GM23338 (cell line): ENCODE measurements around the gene VSTM2L. TPM values are rescaled to one million over a fixed set of nuclear protein-coding genes. Genes with fewer than 3 reads are reported as not detected.

Experiments used
- ATAC-seq: fragments of 200-7000 bp; cut with Tn5 transposase; 3 replicates; pipeline ENCODE4 v1.9.1; 2020
- DNase-seq: peaks from one replicate; pipeline ENCODE4 v3.0.0-alpha.2; 2015; ENCODE audit warnings: low spot score
- H2AFZ ChIP-seq: fragments of 200-600 bp; sonication (generic); 2 replicates; pipeline ENCODE4 v1.8.0; 2016; ENCODE audit warnings: antibody characterized with exemption, mild to moderate bottlenecking, moderate library complexity
- H3F3A ChIP-seq: fragments of 200-600 bp; sonication (generic); replicated peaks from 2 replicates; pipeline ENCODE4 v1.8.0; 2017; ENCODE audit warnings: antibody characterized with exemption, mixed run types, low read depth
- H3K27ac ChIP-seq: fragments of 200-600 bp; sonication (generic); 2 replicates; pipeline ENCODE4 v1.6.1; 2016; ENCODE audit warnings: low read depth
- H3K27me3 ChIP-seq: fragments of 200-600 bp; sonication (generic); 2 replicates; pipeline ENCODE4 v1.8.0; 2016; ENCODE audit warnings: mild to moderate bottlenecking, mixed run types, moderate library complexity; ENCODE audit not compliant: insufficient read depth
- H3K36me3 ChIP-seq: fragments of 200-600 bp; sonication (generic); 2 replicates; pipeline ENCODE4 v1.8.0; 2016; ENCODE audit warnings: mild to moderate bottlenecking; ENCODE audit not compliant: insufficient read depth
- H3K4me1 ChIP-seq: fragments of 200-600 bp; sonication (generic); 2 replicates; pipeline ENCODE4 v1.8.0; 2016; ENCODE audit warnings: mild to moderate bottlenecking, moderate library complexity; ENCODE audit not compliant: insufficient read depth
- H3K4me2 ChIP-seq: fragments of 200-600 bp; sonication (generic); 2 replicates; pipeline ENCODE4 v1.7.1; 2017; ENCODE audit warnings: mixed run types
- H3K4me3 ChIP-seq: fragments of 200-600 bp; sonication (generic); 2 replicates; pipeline ENCODE4 v1.6.1; 2016; ENCODE audit warnings: mixed run types
- H3K79me2 ChIP-seq: fragments of 200-600 bp; sonication (generic); replicated peaks from 2 replicates; pipeline ENCODE4 v1.8.0; 2017; ENCODE audit warnings: mild to moderate bottlenecking; ENCODE audit not compliant: insufficient read depth
- H3K9me2 ChIP-seq: fragments of 200-600 bp; sonication (generic); 2 replicates; pipeline ENCODE4 v1.8.0; 2017; ENCODE audit not compliant: insufficient read depth
- H4K20me1 ChIP-seq: fragments of 200-600 bp; sonication (generic); replicated peaks from 2 replicates; pipeline ENCODE4 v1.8.0; 2017; ENCODE audit warnings: mild to moderate bottlenecking; ENCODE audit not compliant: insufficient read depth
- H3K27ac Mint-ChIP-seq: 2 replicates; pipeline ENCODE4 v1.8.0; 2020; ENCODE audit warnings: inconsistent platforms, mild to moderate bottlenecking, moderate library complexity, mixed read lengths
- H3K27me3 Mint-ChIP-seq: 3 replicates; pipeline ENCODE4 v1.8.0; 2022; ENCODE audit warnings: low read depth, mild to moderate bottlenecking, moderate library complexity, mixed read lengths, inconsistent platforms; ENCODE audit not compliant: insufficient read depth, poor library complexity
- H3K36me3 Mint-ChIP-seq: 3 replicates; pipeline ENCODE4 v1.8.0; 2021; ENCODE audit warnings: low read depth, mild to moderate bottlenecking, inconsistent platforms, moderate library complexity, mixed read lengths
- H3K4me1 Mint-ChIP-seq: 3 replicates; pipeline ENCODE4 v1.8.0; 2020; ENCODE audit warnings: mild to moderate bottlenecking, inconsistent platforms, mixed read lengths
- H3K4me3 Mint-ChIP-seq: 3 replicates; pipeline ENCODE4 v1.8.0; 2021; ENCODE audit warnings: moderate library complexity, mild to moderate bottlenecking, inconsistent platforms, mixed read lengths
- H3K9me3 Mint-ChIP-seq: 3 replicates; pipeline ENCODE4 v1.8.0; 2020; ENCODE audit warnings: moderate library complexity, mild to moderate bottlenecking, inconsistent platforms, mixed read lengths
- CREB1 ChIP-seq: fragments of 250-450 bp; sonication (Bioruptor Pico); IDR thresholded peaks from 2 replicates; pipeline ENCODE4 v1.5.0; 2020; ENCODE audit warnings: low read depth, mild to moderate bottlenecking, moderate library complexity
- CTCF ChIP-seq, 2 experiments: fragments of 200-600 bp in 1 of 2; sonication (generic) in 1 of 2; conservative IDR thresholded peaks; 2 replicates each; pipeline versions ENCODE4 v1.5.1 to v1.6.1; 2016 to 2017; ENCODE audit warnings: antibody characterized with exemption in 2 of 2, low read depth in 2 of 2, mild to moderate bottlenecking in 2 of 2, moderate library complexity in 1 of 2
- ETS1 ChIP-seq: IDR thresholded peaks from 2 replicates; pipeline ENCODE4 v1.6.1; 2016; ENCODE audit warnings: antibody characterized with exemption
- EZH2 ChIP-seq: fragments of 200-600 bp; sonication (generic); IDR thresholded peaks from one replicate; pipeline ENCODE4 v1.8.0; 2017; ENCODE audit warnings: antibody characterized with exemption, mild to moderate bottlenecking, low read depth; ENCODE audit not compliant: unreplicated experiment
- EZH2phosphoT487 ChIP-seq: fragments of 200-600 bp; sonication (generic); IDR thresholded peaks from one replicate; pipeline ENCODE4 v1.8.1; 2018; ENCODE audit warnings: antibody characterized with exemption; ENCODE audit not compliant: unreplicated experiment
- JUNB ChIP-seq: IDR thresholded peaks from one replicate; pipeline ENCODE4 v1.6.1; 2016; ENCODE audit warnings: antibody characterized with exemption; ENCODE audit not compliant: unreplicated experiment
- NANOG ChIP-seq: IDR thresholded peaks from 2 replicates; pipeline ENCODE4 v1.6.1; 2016; ENCODE audit warnings: antibody characterized with exemption, borderline replicate concordance
- POLR2AphosphoS5 ChIP-seq: IDR thresholded peaks from 2 replicates; pipeline ENCODE4 v1.6.1; 2016; ENCODE audit warnings: antibody characterized with exemption, low read depth
- REST ChIP-seq: IDR thresholded peaks from one replicate; pipeline ENCODE4 v1.6.1; 2018; ENCODE audit warnings: antibody characterized with exemption; ENCODE audit not compliant: unreplicated experiment
- STAT1 ChIP-seq: IDR thresholded peaks from one replicate; pipeline ENCODE4 v1.6.1; 2016; ENCODE audit warnings: antibody characterized with exemption; ENCODE audit not compliant: unreplicated experiment
- ZNF114 ChIP-seq: fragments of 250-450 bp; sonication (Bioruptor Pico); IDR thresholded peaks from 2 replicates; pipeline ENCODE4 v1.5.0; 2020; ENCODE audit warnings: mild to moderate bottlenecking, moderate library complexity
- ZNF331 ChIP-seq: fragments of 250-450 bp; sonication (Bioruptor Pico); IDR thresholded peaks from 2 replicates; pipeline ENCODE4 v1.5.0; 2020; ENCODE audit warnings: low read depth, mild to moderate bottlenecking, moderate library complexity
- ZNF462 ChIP-seq: fragments of 250-450 bp; sonication (Bioruptor Pico); IDR thresholded peaks from 2 replicates; pipeline ENCODE4 v1.5.0; 2020; ENCODE audit warnings: mild to moderate bottlenecking, moderate library complexity
- polyA plus RNA-seq: library from polyadenylated mRNA; unstranded; fragments of >200 nt; fragmentation: Nextera tagmentation; extraction: Ambion mirVana; gene quantifications from 2 replicates; pipeline ENCODE4 v1.2.1, GENCODE V29; 2016
- total RNA-seq: library from RNA; depleted of rRNA; stranded (reverse); fragments of >200 nt; shearing (Covaris generic); gene quantifications from 2 replicates; pipeline ENCODE4 v1.2.3, GENCODE V29; 2014

Gene VSTM2L
- total and polyA plus RNA-seq, 2 experiments from 2014 or later: 0.60 to 1.9 TPM

- Mint-ChIP-seq H3K27me3 (peaks cover 13% of the 10 kb centered on the region), H3K27ac (no peak overlapping the region; the same call in 1 of the 2 replicates), H3K36me3 (no peaks in the 10 kb centered on the region), H3K9me3 (no peaks in the 10 kb centered on the region; the same call in 2 of the 3 replicates), H3K4me3 (no peak overlapping the region), H3K4me1 (peaks cover 7% of the 10 kb centered on the region)
- Histone ChIP-seq H3K36me3 (no peaks in the 10 kb centered on the region), H3K79me2 (no peaks in the 10 kb centered on the region), H3K27ac (no peak overlapping the region), H3K4me2 (no peak overlapping the region), H3K4me3 (no peak overlapping the region), H3K4me1 (no peaks in the 10 kb centered on the region), H2AFZ (no peak overlapping the region), H3K9me2 (no peaks in the 10 kb centered on the region), H4K20me1 (no peaks in the 10 kb centered on the region; the same call in 1 of the 2 replicates), H3F3A (no peaks in the 10 kb centered on the region), H3K27me3 (no peaks in the 10 kb centered on the region)
- DNase-seq: no peak
- no peak for ATAC-seq
- TF ChIP-seq ETS1: no peak
- TF ChIP-seq NANOG: no peak
- TF ChIP-seq ZNF462 (CRISPR knock-in tag): no peak
- TF ChIP-seq ZNF331 (CRISPR knock-in tag): no peak
- no peak for TF ChIP-seq ZNF114
- no peak for TF ChIP-seq STAT1
- TF ChIP-seq REST: no peak
- no peak for TF ChIP-seq CTCF (conservative IDR thresholded peaks at IDR 0.05; ENCODE audit: low read depth in 2 of 2)
- TF ChIP-seq EZH2: no peak
- no peak for TF ChIP-seq EZH2phosphoT487
- TF ChIP-seq CREB1 (CRISPR knock-in tag): no peak
- no peak for TF ChIP-seq POLR2AphosphoS5
- TF ChIP-seq JUNB: no peak
Observed at GRCh38 chr20:37880726-37881591, 22.0 kb upstream of the VSTM2L start.
